Right lobe of liver (tissue), 6 donors: Measurements from ENCODE around the gene THSD7B. TPM values are rescaled to one million over a fixed set of nuclear protein-coding genes. Genes with fewer than 3 reads are reported as not detected.
"Not testable (repeated sequence)": the region's sequence is repeated elsewhere in the genome, so short reads cannot be mapped to it uniquely, and the experiment has no call there.

Experiments used
- ATAC-seq, 4 donors: fragments of 200-7000 bp; cut with Tn5 transposase; one replicate each; pipeline ENCODE4 v1.9.1; 2020; ENCODE audit warnings: mild to moderate bottlenecking in 4 of 4, moderate library complexity in 4 of 4
- DNase-seq, 3 donors: peaks; one replicate each; pipeline ENCODE4 v3.0.0-alpha.2; 2020
- H3K27ac ChIP-seq, 3 donors: fragments of 200-600 bp; one replicate each; pipeline ENCODE4 v1.8.0; 2022
- H3K27me3 ChIP-seq, 2 donors: fragments of 200-600 bp; one replicate each; pipeline ENCODE4 v1.8.0; 2022
- H3K36me3 ChIP-seq, 4 donors: fragments of 200-600 bp; sonication (generic) in 1 of 4; one replicate each; pipeline versions ENCODE4 v1.5.1 to v1.8.0; 2017 to 2022; ENCODE audit warnings: control low read depth in 1 of 4
- H3K4me1 ChIP-seq, 4 donors: fragments of 200-600 bp; sonication (generic) in 1 of 4; one replicate each; pipeline versions ENCODE4 v1.5.1 to v1.8.0; 2017 to 2022; ENCODE audit warnings: control low read depth in 1 of 4
- H3K4me3 ChIP-seq, 3 donors: fragments of 200-600 bp; one replicate each; pipeline ENCODE4 v1.8.0; 2022
- H3K9me3 ChIP-seq, 4 donors: fragments of 200-600 bp; sonication (generic) in 1 of 4; one replicate each; pipeline versions ENCODE4 v1.5.1 to v1.8.0; 2017 to 2022; ENCODE audit warnings: control low read depth in 1 of 4
- CTCF ChIP-seq, 4 donors: fragments of 200-600 bp in 3 of 4; fragments of 450-650 bp in 1 of 4; IDR thresholded peaks; one replicate each; pipeline versions ENCODE4 v1.5.1 to v1.8.0; 2016 to 2022; ENCODE audit warnings: antibody characterized with exemption in 4 of 4, mild to moderate bottlenecking in 2 of 4
- POLR2A ChIP-seq: fragments of 450-650 bp; IDR thresholded peaks from one replicate; pipeline ENCODE4 v1.6.1; 2017; ENCODE audit warnings: antibody characterized with exemption, mild to moderate bottlenecking
- WGBS: methylation state at CpG from one replicate; pipeline ENCODE4 v1.1.6; 2018; ENCODE audit warnings: low coverage, low lambda C conversion rate; ENCODE audit not compliant: insufficient coverage; ENCODE audit errors: missing lambda C conversion rate; 5-methylcytosine and 5-hydroxymethylcytosine counted together
- intact Hi-C, 2 donors: fragments of 100-400 bp; cut with DNase I; formaldehyde crosslinking; loops; one replicate each; pipeline versions ENCODE4 v1.11.2 to v1.14.1; 2022
- total RNA-seq, 6 experiments: library from RNA; depleted of rRNA in 2 of 6; stranded (reverse); fragments of >200 nt in 2 of 6; fragmentation: NEBNext Ultra II Directional in 3 of 6; extraction: Animal tissue kit (Norgen Biotek cat#: 25700) in 3 of 6; gene quantifications; one replicate each; pipeline versions ENCODE4 v1.1.0 to v1.2.4, GENCODE V29; 2016 to 2023
- donor health status: DM: no; HTN: yes; CAD: no.
- donor health status: DM: no; HTN: no; CAD: no.
- donor health status: DM: no; HTN: no; CAD: no.
- donor health status: DM: no; HTN: yes; CAD: no.
- donor health status: DM: no; HTN: yes; CAD: no.

THSD7B gene
- total RNA-seq, 6 experiments from 2014 or later = 0.07 to 0.89 (median 0.24) TPM

DNA sequence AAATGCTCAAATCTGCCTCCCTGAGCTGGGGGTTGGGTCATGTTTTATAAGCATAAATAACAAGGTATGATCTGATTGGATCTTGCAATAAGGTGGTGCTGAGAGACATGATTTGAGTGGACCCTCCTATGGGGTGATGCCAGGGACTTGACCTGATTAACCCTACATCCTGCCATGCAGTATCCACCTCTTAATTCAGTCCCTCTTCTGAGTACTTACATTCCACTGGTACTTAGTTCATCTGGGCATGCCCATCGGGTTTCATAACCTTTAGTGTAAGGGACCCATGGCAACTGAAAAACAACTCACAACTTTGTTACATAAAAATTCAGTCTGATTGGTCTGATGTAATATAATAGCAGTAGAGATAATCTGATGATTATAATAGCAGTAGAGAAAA lies 801.0 kb downstream of the THSD7B start:
- Histone ChIP-seq H3K4me1 (no peaks in the 10 kb centered on the region), H3K9me3 (no peaks in the 10 kb centered on the region), H3K36me3 (no peaks in the 10 kb centered on the region), H3K27me3 (no peaks in the 10 kb centered on the region), H3K27ac (no peak overlapping the region), H3K4me3 (no peak overlapping the region)
- 78% methylated on average over 1 of the region's 1 CpG for WGBS
- intact Hi-C loops = no loop called here
- DNase-seq = no peak
- TF ChIP-seq CTCF (IDR thresholded peaks at IDR 0.05) (no peak), POLR2A (no peak)
- ATAC-seq = no peak

GRCh38 chr2:137570484-137570883 lies 805.1 kb downstream of the THSD7B start:
- no peak for TF ChIP-seq CTCF (IDR thresholded peaks at IDR 0.05)
- no peak for TF ChIP-seq POLR2A
- intact Hi-C loops = no loop called here
- H3K27ac ChIP-seq = no peak overlapping the region
- H3K4me3 ChIP-seq = no peak overlapping the region
- no peaks in the 10 kb centered on the region for H3K9me3 ChIP-seq
- DNase-seq (no peak), ATAC-seq (no peak)
- H3K36me3 ChIP-seq = no peaks in the 10 kb centered on the region
- WGBS = 51% methylated on average over 3 of the region's 3 CpGs
- no peaks in the 10 kb centered on the region for H3K27me3 ChIP-seq
- no peaks in the 10 kb centered on the region for H3K4me1 ChIP-seq

GRCh38 chr2:137587834-137588233 lies 822.5 kb downstream of the THSD7B start:
- H3K27ac ChIP-seq, DNase-seq, ATAC-seq, intact Hi-C loops, H3K9me3 ChIP-seq, H3K4me1 ChIP-seq, H3K4me3 ChIP-seq, H3K36me3 ChIP-seq, H3K27me3 ChIP-seq: not testable (repeated sequence)
- WGBS = 20% methylated on average over 1 of the region's 5 CpGs

DNA sequence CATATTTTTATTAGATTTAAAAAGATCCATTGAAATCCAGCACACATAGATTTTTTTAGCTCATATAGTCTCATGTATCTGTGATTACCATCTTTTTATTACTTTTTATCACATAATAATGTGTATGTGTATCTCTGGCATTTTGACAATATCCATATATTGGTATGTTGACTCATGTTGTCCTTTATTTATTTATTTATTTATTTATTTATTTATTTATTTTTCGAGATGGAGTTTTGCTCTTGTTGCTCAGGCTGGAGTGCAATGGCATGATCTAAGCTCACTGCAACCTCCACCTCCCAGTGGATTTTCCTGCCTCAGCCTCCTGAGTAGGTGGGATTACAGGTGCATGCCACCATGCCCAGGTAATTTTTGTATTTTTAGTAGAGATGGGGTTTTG lies 823.2 kb downstream of the THSD7B start:
- H3K36me3 ChIP-seq, ATAC-seq, H3K4me3 ChIP-seq, H3K27me3 ChIP-seq, H3K4me1 ChIP-seq, H3K9me3 ChIP-seq, intact Hi-C loops, DNase-seq, H3K27ac ChIP-seq: not testable (repeated sequence)
- WGBS = 60% methylated on average over 1 of the region's 1 CpG

DNA sequence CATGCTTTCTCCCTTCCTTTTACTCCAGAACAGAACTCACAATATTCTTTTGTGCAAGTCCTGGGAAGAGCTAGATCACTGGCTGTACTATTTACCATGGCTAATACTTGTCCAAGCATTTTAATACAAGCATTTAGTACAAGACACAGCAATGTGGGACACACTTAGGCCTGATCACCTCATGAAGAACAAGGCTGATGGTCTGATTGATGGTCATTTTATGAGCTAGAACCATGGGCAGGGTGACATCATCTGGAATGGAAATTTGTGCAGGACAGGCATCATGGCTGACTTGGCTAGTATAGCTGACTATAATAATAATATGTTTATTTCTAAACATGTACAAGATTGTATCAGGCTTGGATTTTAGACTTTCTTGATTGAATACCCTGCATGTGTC lies 824.8 kb downstream of the THSD7B start:
- TF ChIP-seq CTCF (IDR thresholded peaks at IDR 0.05) = no peak
- TF ChIP-seq POLR2A = no peak
- Histone ChIP-seq H3K9me3 (no peaks in the 10 kb centered on the region), H3K4me3 (no peak overlapping the region), H3K27me3 (no peaks in the 10 kb centered on the region), H3K4me1 (no peaks in the 10 kb centered on the region), H3K27ac (no peak overlapping the region), H3K36me3 (no peaks in the 10 kb centered on the region)
- DNase-seq = no peak
- intact Hi-C loops = no loop called here
- no peak for ATAC-seq

DNA sequence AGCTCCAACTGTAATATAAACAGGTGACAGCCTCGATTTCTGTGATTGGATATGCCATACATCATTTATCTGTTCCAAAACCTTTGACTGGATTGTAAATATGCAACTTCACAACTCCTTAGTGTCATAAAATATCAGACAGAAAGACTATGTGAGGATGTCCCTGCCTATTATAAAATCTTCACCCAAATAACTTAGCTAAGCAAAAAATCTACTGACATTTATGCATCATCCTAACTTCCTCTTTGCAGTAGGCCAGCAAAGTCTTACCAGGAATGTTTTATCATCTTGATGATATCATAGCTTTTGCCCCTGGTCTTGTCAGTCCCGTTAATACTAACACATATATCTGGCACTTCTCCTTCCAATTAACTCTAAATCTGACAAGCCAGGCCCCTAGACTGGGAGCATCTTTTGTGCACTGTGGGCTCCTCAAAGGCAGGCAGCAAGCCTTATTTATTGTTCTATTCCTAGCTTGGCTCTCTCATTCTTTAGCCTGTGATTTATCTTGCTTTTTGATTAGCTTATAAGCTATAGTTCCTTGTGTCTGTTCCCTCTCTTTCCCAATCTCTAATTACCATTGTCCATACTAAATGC lies 842.5 kb downstream of the THSD7B start:
- H3K9me3 ChIP-seq = no peaks in the 10 kb centered on the region
- no peak for DNase-seq
- H3K4me3 ChIP-seq = no peak overlapping the region
- WGBS = 20% methylated on average over 2 of the region's 2 CpGs
- no peak overlapping the region for H3K27ac ChIP-seq
- intact Hi-C loops = no loop called here
- no peak for ATAC-seq
- H3K27me3 ChIP-seq = no peaks in the 10 kb centered on the region
- no peaks in the 10 kb centered on the region for H3K36me3 ChIP-seq
- TF ChIP-seq CTCF (IDR thresholded peaks at IDR 0.05) (no peak), POLR2A (no peak)
- H3K4me1 ChIP-seq = no peaks in the 10 kb centered on the region
